Mammary epithelial cell (primary cell): ENCODE data around the gene MZB1.

ENCODE experiments used
- CTCF ChIP-seq, 2 donors: IDR thresholded peaks in 1 of 2; conservative IDR thresholded peaks in 1 of 2; 2 replicates each; pipeline ENCODE4 v1.5.1; 2011 to 2012; ENCODE audit warnings: inconsistent platforms in 2 of 2, low read length in 2 of 2, mild to moderate bottlenecking in 2 of 2, control low read depth in 1 of 2, low read depth in 1 of 2; ENCODE audit not compliant: insufficient read depth in 1 of 2; ENCODE audit errors: extremely low read depth in 1 of 2
- EZH2 ChIP-seq: IDR thresholded peaks from 2 replicates; pipeline ENCODE4 v1.6.1; 2012; ENCODE audit warnings: low read length, inconsistent platforms, borderline replicate concordance

GRCh38 chr5:139410121-139410992 is 20.6 kb upstream of the MZB1 start:
- TF ChIP-seq CTCF (conservative IDR thresholded peaks at IDR 0.05 in 1 of 2, IDR thresholded peaks at IDR 0.05 in 1 of 2; ENCODE audit: extremely low read depth in 1 of 2, insufficient read depth in 1 of 2, low read depth in 1 of 2, low read length in 2 of 2) (no peak), EZH2 (no peak)
